IPS DF 6.9 (cell line): ENCODE measurements around the gene FAM200C.

ENCODE experiments used
- DNase-seq: peaks from one replicate; pipeline ENCODE4 v3.0.0-alpha.2; 2013; ENCODE audit warnings: low read depth, low spot score
- H3K27ac ChIP-seq: one replicate; pipeline ENCODE4 v1.5.1; 2013; ENCODE audit warnings: low read length, control low read depth
- H3K27me3 ChIP-seq: 2 replicates; pipeline ENCODE4 v1.6.1; 2013; ENCODE audit warnings: mild to moderate bottlenecking, low read length; ENCODE audit not compliant: control insufficient read depth, insufficient read depth
- H3K36me3 ChIP-seq: 2 replicates; pipeline ENCODE4 v1.6.1; 2013; ENCODE audit warnings: low read length; ENCODE audit not compliant: control insufficient read depth, insufficient read depth
- H3K4me1 ChIP-seq: 2 replicates; pipeline ENCODE4 v1.6.1; 2013; ENCODE audit warnings: low read length; ENCODE audit not compliant: control insufficient read depth, insufficient read depth
- H3K4me3 ChIP-seq: 2 replicates; pipeline ENCODE4 v1.5.1; 2013; ENCODE audit warnings: mild to moderate bottlenecking, low read length
- H3K9me3 ChIP-seq: 2 replicates; pipeline ENCODE4 v1.6.1; 2013; ENCODE audit warnings: low read length, inconsistent platforms; ENCODE audit not compliant: control insufficient read depth, insufficient read depth
- WGBS: extraction: QIAGEN DNeasy Blood & Tissue Kit; methylation state at CpG from one replicate; pipeline ENCODE4 v1.1.7; 2013; ENCODE audit warnings: mixed read lengths, missing lambda C conversion rate; ENCODE audit not compliant: insufficient read length, insufficient coverage; 5-methylcytosine and 5-hydroxymethylcytosine counted together

FAM200C gene

GRCh38 chr5:160419458-160420330, 19.8 kb upstream of the FAM200C start:
- Histone ChIP-seq H3K36me3 (peaks cover 4% of the 10 kb centered on the region; the same call in 1 of the 2 replicates), H3K4me3 (peak overlapping the region; percentile 48; the same call in 1 of the 2 replicates), H3K27me3 (no peaks in the 10 kb centered on the region), H3K4me1 (no peaks in the 10 kb centered on the region; the same call in 1 of the 2 replicates), H3K27ac (no peak overlapping the region), H3K9me3 (no peaks in the 10 kb centered on the region)
- no peak for DNase-seq
- WGBS = no CpG with 5 or more reads among the region's 11 CpGs

- no peaks in the 10 kb centered on the region for H3K9me3 ChIP-seq
- H3K27ac ChIP-seq = no peak within 1 kb of the TSS
- no peaks in the 10 kb centered on the region for H3K27me3 ChIP-seq
- DNase-seq = peak; percentile 81
- no CpG with 5 or more reads among the region's 48 CpGs for WGBS
- H3K4me3 ChIP-seq = peak within 1 kb of the TSS; percentile 87; the same call in 1 of the 2 replicates
- peaks cover 4% of the 10 kb centered on the region; the same call in 1 of the 2 replicates for H3K36me3 ChIP-seq
- H3K4me1 ChIP-seq = no peaks in the 10 kb centered on the region; the same call in 1 of the 2 replicates
Observed at GRCh38 chr5:160418561-160419457, 19.0 kb upstream of the FAM200C start, which contains the start of gene SLU7. Gene SLU7 (minus strand): TSS chr5:160419081. CDS start chr5:160415294, 3,787 bp downstream.

- no peak overlapping the region for H3K27ac ChIP-seq
- no peak for DNase-seq
Observed at GRCh38 chr5:160398806-160399205, 1.0 kb downstream of the FAM200C start.

GRCh38 chr5:160397492-160397891, 2.4 kb downstream of the FAM200C start:
- Histone ChIP-seq H3K27ac (no peak overlapping the region), H3K4me3 (no peak overlapping the region), H3K36me3 (no peaks in the 10 kb centered on the region), H3K27me3 (no peaks in the 10 kb centered on the region), H3K4me1 (no peaks in the 10 kb centered on the region), H3K9me3 (no peaks in the 10 kb centered on the region)
- DNase-seq = no peak
- no CpG with 5 or more reads among the region's 1 CpG for WGBS

More at GRCh38 chr5:160398806-160399205, 1.0 kb downstream of the FAM200C start:
- Histone ChIP-seq H3K36me3 (no peaks in the 10 kb centered on the region; the same call in 1 of the 2 replicates), H3K4me1 (no peaks in the 10 kb centered on the region), H3K4me3 (no peak overlapping the region), H3K9me3 (no peaks in the 10 kb centered on the region), H3K27me3 (no peaks in the 10 kb centered on the region)
- WGBS = no CpG with 5 or more reads among the region's 4 CpGs

- Histone ChIP-seq H3K27me3 (no peaks in the 10 kb centered on the region), H3K27ac (no peak overlapping the region), H3K36me3 (no peaks in the 10 kb centered on the region), H3K9me3 (no peaks in the 10 kb centered on the region), H3K4me1 (no peaks in the 10 kb centered on the region), H3K4me3 (no peak overlapping the region)
- DNase-seq = no peak
- no CpG with 5 or more reads among the region's 7 CpGs for WGBS
Observed at GRCh38 chr5:160395111-160395510, 4.7 kb downstream of the FAM200C start.

- DNase-seq = no peak
- no peak overlapping the region for H3K27ac ChIP-seq
- no peak overlapping the region for H3K4me3 ChIP-seq
- no peaks in the 10 kb centered on the region for H3K27me3 ChIP-seq
- no peaks in the 10 kb centered on the region for H3K4me1 ChIP-seq
- no CpG with 5 or more reads among the region's 8 CpGs for WGBS
- no peaks in the 10 kb centered on the region for H3K9me3 ChIP-seq
- no peaks in the 10 kb centered on the region for H3K36me3 ChIP-seq
Observed at GRCh38 chr5:160390787-160391696, 8.8 kb downstream of the FAM200C start.

GRCh38 chr5:160387445-160387844, 12.4 kb downstream of the FAM200C start:
- H3K4me3 ChIP-seq = no peak overlapping the region
- no peaks in the 10 kb centered on the region for H3K4me1 ChIP-seq
- no peak for DNase-seq
- H3K27me3 ChIP-seq = no peaks in the 10 kb centered on the region
- no CpG with 5 or more reads among the region's 1 CpG for WGBS
- no peak overlapping the region for H3K27ac ChIP-seq
- no peaks in the 10 kb centered on the region for H3K36me3 ChIP-seq
- H3K9me3 ChIP-seq = no peaks in the 10 kb centered on the region

GRCh38 chr5:160385496-160385895, 14.4 kb downstream of the FAM200C start:
- Histone ChIP-seq H3K4me3 (no peak overlapping the region), H3K27me3 (no peaks in the 10 kb centered on the region)

GRCh38 chr5:160384681-160385080, 15.2 kb downstream of the FAM200C start:
- Histone ChIP-seq H3K27me3 (no peaks in the 10 kb centered on the region), H3K4me3 (no peak overlapping the region), H3K36me3 (no peaks in the 10 kb centered on the region), H3K27ac (no peak overlapping the region), H3K9me3 (no peaks in the 10 kb centered on the region), H3K4me1 (no peaks in the 10 kb centered on the region)
- WGBS = no CpG with 5 or more reads among the region's 1 CpG
- no peak for DNase-seq

More at GRCh38 chr5:160385496-160385895, 14.4 kb downstream of the FAM200C start:
- Histone ChIP-seq H3K9me3 (no peaks in the 10 kb centered on the region), H3K27ac (no peak overlapping the region), H3K4me1 (no peaks in the 10 kb centered on the region), H3K36me3 (no peaks in the 10 kb centered on the region)
- DNase-seq = no peak
